Epithelial cell of prostate (primary cell): ENCODE results near the gene ROBO1.
"Not testable (repeated sequence)": the region's sequence is repeated elsewhere in the genome, so short reads cannot be mapped to it uniquely, and the experiment has no call there.

Experiments
- DNase-seq: peaks from one replicate; pipeline ENCODE4 v3.0.0-alpha.2; 2011; ENCODE audit warnings: low read depth, low spot score
- H3K27ac ChIP-seq: fragments of 450-650 bp; 2 replicates; pipeline ENCODE4 v1.5.1; 2017; ENCODE audit warnings: mild to moderate bottlenecking

ROBO1 gene

GRCh38 chr3:78706906-78707523 lies 1060.8 kb downstream of the ROBO1 start:
- no peak overlapping the region for H3K27ac ChIP-seq
- DNase-seq = no peak

- no peak for DNase-seq
Measured at GRCh38 chr3:78703944-78704343, 1063.9 kb downstream of the ROBO1 start.

GRCh38 chr3:78701537-78701936 lies 1066.3 kb downstream of the ROBO1 start:
- H3K27ac ChIP-seq = no peak overlapping the region
- DNase-seq = no peak

More at GRCh38 chr3:78703944-78704343, 1063.9 kb downstream of the ROBO1 start:
- H3K27ac ChIP-seq = no peak overlapping the region

- no peak for DNase-seq
Measured at GRCh38 chr3:78698431-78698830, 1069.4 kb downstream of the ROBO1 start.

GRCh38 chr3:78697426-78697825 lies 1070.4 kb downstream of the ROBO1 start:
- DNase-seq = no peak
- no peak overlapping the region for H3K27ac ChIP-seq

More at GRCh38 chr3:78698431-78698830, 1069.4 kb downstream of the ROBO1 start:
- no peak overlapping the region for H3K27ac ChIP-seq

- no peak for DNase-seq
- H3K27ac ChIP-seq = no peak overlapping the region
Measured at GRCh38 chr3:78690766-78691165, 1077.0 kb downstream of the ROBO1 start.

GRCh38 chr3:78689378-78689777 lies 1078.4 kb downstream of the ROBO1 start:
- DNase-seq = no peak
- no peak overlapping the region for H3K27ac ChIP-seq

- DNase-seq = no peak
- H3K27ac ChIP-seq = no peak overlapping the region
Measured at GRCh38 chr3:78687520-78687919, 1080.3 kb downstream of the ROBO1 start.

- DNase-seq = no peak
Measured at GRCh38 chr3:78683284-78683683, 1084.5 kb downstream of the ROBO1 start.

GRCh38 chr3:78675119-78675805 lies 1092.5 kb downstream of the ROBO1 start:
- H3K27ac ChIP-seq, DNase-seq: not testable (repeated sequence)

More at GRCh38 chr3:78683284-78683683, 1084.5 kb downstream of the ROBO1 start:
- H3K27ac ChIP-seq = no peak overlapping the region

- no peak overlapping the region for H3K27ac ChIP-seq
- no peak for DNase-seq
Measured at GRCh38 chr3:78670746-78671145, 1097.1 kb downstream of the ROBO1 start.

- DNase-seq = no peak
Measured at GRCh38 chr3:78670094-78670493, 1097.7 kb downstream of the ROBO1 start.

GRCh38 chr3:78668302-78668701 lies 1099.5 kb downstream of the ROBO1 start:
- no peak for DNase-seq
- no peak overlapping the region for H3K27ac ChIP-seq

More at GRCh38 chr3:78670094-78670493, 1097.7 kb downstream of the ROBO1 start:
- no peak overlapping the region for H3K27ac ChIP-seq

- DNase-seq = peak; percentile 41
Measured at GRCh38 chr3:78666470-78666800, 1101.4 kb downstream of the ROBO1 start.

GRCh38 chr3:78665776-78666469 lies 1101.9 kb downstream of the ROBO1 start:
- DNase-seq = no peak

More at GRCh38 chr3:78666470-78666800, 1101.4 kb downstream of the ROBO1 start:
- peak overlapping the region; percentile 74 for H3K27ac ChIP-seq

GRCh38 chr3:78665101-78665500 lies 1102.7 kb downstream of the ROBO1 start:
- DNase-seq = no peak
- no peak overlapping the region for H3K27ac ChIP-seq

More at GRCh38 chr3:78665776-78666469, 1101.9 kb downstream of the ROBO1 start:
- peak overlapping the region; percentile 74 for H3K27ac ChIP-seq

GRCh38 chr3:78660957-78661356 lies 1106.8 kb downstream of the ROBO1 start:
- DNase-seq = no peak
- no peak overlapping the region for H3K27ac ChIP-seq

- H3K27ac ChIP-seq = no peak overlapping the region
- DNase-seq = no peak
Measured at GRCh38 chr3:78659386-78659987, 1108.3 kb downstream of the ROBO1 start.

- H3K27ac ChIP-seq = no peak overlapping the region
- DNase-seq = peak; percentile 40
Measured at GRCh38 chr3:78647726-78648125, 1120.1 kb downstream of the ROBO1 start.

- DNase-seq = peak; percentile 49
- H3K27ac ChIP-seq = peak overlapping the region; percentile 56
Measured at GRCh38 chr3:78645628-78646310, 1122.0 kb downstream of the ROBO1 start.
